Glomerular endothelial cell (primary cell): ENCODE data around the gene GPR146. TPM values are rescaled to one million over a fixed set of nuclear protein-coding genes. Genes with fewer than 3 reads are reported as not detected.

ENCODE experiments used
- DNase-seq: peaks from one replicate; pipeline ENCODE4 v3.0.0-alpha.2; 2011; ENCODE audit warnings: low read depth, low spot score; ENCODE audit errors: extremely low read depth
- total RNA-seq: library from RNA; depleted of rRNA; stranded (reverse); fragments of >200 nt; gene quantifications from 2 replicates; pipeline ENCODE4 v1.2.3, GENCODE V29; 2015

The GPR146 gene
- total RNA-seq, 1 donor from 2014 or later = 33.5 TPM

DNA sequence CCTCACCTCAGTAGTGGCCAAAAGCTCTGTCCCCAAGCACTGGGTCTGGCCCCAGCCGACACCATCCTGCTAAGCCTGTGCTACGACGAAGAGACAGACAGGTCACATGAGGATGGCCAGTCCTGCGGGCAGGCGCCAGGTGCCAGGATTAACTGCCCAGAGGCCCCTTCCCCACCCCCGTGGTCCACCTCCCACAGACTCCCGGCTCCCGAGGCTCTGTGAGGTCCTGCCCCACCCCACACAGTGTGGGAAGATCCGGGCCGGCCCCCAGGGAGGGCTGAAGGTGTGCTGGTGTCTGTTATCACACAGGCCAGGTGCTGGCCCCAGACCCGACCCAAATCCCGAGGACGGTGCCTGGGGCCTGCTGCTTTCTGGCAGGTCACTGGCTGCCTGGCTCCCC lies 34.1 kb upstream of the GPR146 start:
- no peak for DNase-seq

DNA sequence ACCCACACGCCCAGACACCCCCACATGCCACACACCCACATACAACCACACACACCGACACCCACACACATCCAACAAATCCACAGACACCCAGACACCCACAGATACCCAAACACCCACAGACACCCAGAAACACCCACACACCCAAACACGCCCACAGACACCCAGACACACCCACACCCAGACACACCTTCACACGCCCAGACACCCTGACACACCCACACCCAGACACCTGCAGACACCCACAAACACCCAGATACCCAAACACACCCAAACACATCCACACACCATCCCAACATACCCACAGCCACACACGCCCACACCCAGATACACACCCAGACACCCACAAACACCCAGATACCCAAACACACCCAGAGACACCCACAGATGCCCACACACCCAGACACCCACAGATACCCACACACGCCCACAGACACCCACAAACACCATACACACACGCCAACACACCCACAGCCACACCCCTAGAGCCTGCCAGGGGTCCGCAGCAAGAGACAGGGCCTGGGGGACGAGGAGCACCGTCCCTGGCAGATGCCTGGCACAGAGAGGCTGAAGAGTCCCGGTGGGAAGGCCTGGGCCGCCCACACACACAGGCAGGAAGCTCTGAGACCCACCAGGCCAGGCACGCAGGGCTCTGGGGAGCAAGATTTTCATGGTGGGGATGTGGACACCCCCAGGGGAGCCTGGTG lies 32.9 kb upstream of the GPR146 start:
- DNase-seq = no peak

DNA sequence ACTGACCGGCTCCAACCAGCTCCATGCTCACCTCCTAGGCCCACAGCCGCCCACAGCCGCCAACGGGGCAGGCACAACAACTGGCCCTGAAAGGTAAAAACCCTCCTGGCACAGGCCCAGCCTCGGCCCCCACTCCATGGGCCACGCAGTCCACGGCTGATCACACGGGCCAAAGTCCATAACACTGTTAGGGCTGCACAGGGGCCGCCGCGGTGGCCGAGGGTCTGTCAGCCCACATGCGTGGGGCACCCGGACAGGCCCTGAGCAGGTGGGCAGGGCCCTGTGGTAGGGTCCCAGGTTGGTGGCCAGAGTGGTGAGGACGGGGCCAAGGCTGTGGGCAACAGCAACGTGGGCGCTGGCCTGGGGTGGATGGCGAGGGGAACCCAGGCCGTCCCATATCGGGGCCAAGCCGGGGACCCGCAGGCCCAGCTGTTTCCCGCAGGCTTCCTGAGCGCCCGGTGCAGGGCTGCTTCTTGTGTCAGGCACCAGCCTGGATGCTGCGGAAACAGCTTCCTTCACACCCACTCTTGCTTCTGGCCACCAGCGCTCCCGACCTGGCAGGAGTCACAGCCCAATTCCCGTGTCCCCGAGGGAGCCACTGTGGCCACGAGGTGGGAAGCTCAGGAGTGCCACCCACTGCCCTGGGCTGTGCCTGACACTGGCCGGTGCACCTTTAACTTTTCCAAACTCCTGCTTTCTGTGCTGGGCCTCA lies 32.2 kb upstream of the GPR146 start:
- DNase-seq = no peak

DNA sequence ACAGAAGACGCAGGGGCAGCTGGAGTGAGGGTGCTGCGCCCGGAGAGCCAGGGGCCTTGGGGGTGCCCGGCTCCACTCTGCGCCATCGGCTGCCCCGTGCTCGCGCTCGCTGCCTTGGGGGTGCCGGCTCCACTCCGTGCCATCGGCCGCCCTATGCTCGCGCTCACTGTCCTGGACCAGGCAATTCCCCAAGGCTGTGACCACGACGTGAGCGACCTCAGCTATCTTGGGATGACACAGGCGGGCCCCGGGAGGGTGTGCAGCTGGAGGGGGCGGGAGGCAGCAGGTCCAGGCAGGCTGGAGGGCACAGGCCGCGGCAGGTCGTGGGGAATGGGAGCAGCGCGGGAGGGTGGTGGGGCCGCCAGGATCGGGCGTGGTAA lies 31.6 kb upstream of the GPR146 start:
- DNase-seq = no peak

DNA sequence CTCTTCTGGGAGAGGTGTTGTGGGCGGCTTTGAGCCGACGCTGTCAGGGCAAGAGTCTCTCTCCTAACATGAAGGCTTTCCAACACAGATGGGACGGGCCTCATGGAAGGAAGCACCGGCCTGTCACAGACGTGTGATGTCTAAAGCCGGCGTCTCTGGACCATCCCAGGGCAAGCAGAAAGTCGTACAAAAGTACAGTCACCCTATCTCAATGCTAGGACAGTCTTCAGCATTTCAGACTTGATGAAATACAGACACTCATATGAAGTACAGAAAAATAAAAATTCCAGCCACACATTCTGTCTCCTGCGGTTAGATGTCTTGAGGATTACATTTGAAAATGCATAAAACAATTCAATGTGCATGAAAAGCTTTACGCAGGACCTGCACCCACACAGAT lies 30.8 kb upstream of the GPR146 start:
- DNase-seq = no peak

DNA sequence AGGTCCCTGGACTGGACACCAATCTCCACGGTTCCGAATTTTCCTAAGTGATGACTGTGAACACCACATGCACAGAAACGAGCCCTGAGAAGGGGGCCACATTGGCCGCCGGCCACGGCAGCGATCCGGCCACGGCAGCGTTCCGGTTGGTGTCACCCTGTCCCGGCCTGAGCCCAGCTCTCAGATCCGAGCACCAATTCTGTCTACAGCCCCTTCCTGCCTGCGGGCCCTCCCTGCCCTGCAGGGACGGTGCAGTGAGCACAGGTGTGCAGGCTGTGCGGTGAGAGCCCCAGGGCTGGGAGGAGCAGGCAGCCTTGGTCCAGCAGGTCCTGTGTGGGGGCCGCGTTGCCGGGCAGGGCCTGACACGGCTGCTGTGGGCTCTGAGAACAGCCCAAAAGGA lies 29.7 kb upstream of the GPR146 start:
- no peak for DNase-seq

DNA sequence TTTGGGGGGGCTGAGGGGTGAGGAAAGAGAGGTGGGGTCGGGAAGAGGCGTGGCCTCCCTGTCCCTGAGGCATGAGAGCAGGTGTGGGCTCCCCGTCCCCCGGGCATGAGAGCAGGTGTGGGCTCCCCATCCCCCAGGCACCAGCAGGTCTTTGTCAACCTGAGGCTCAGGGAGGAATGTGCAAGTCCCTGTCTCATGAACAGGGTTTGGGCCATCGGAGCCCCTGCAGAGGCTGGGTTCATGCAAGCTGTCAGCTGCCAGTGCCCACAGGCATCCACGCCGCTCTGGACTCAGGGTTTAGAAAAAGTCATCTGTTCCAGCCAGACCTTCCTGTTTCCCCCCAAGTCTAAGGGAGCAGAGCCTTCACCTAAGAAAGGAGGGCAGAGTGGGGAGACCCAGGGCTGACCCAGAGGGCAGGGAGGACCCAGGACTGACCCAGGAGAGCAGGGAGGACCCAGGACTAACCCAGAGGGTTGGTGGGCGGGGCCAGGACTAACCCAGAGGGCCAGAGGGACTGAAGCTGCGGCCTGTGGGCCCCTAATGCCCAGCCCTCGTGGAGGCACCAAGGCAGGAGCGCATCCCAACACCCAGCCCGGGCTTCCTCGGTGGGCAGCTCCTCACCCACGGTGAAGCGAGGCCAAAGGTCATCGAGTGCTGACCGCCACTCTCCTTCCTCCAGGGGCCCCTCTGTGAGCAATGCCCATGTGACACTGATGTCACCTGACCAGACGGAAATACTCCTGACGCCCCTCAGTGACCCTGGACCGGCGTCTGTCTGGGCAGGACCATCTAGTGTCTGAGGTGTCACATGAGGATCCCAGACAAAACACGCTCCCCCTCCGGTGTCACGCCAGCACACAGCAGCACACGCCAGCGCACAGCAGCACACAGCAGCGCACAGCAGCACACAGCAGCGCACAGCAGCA lies 28.9 kb upstream of the GPR146 start:
- no peak for DNase-seq

DNA sequence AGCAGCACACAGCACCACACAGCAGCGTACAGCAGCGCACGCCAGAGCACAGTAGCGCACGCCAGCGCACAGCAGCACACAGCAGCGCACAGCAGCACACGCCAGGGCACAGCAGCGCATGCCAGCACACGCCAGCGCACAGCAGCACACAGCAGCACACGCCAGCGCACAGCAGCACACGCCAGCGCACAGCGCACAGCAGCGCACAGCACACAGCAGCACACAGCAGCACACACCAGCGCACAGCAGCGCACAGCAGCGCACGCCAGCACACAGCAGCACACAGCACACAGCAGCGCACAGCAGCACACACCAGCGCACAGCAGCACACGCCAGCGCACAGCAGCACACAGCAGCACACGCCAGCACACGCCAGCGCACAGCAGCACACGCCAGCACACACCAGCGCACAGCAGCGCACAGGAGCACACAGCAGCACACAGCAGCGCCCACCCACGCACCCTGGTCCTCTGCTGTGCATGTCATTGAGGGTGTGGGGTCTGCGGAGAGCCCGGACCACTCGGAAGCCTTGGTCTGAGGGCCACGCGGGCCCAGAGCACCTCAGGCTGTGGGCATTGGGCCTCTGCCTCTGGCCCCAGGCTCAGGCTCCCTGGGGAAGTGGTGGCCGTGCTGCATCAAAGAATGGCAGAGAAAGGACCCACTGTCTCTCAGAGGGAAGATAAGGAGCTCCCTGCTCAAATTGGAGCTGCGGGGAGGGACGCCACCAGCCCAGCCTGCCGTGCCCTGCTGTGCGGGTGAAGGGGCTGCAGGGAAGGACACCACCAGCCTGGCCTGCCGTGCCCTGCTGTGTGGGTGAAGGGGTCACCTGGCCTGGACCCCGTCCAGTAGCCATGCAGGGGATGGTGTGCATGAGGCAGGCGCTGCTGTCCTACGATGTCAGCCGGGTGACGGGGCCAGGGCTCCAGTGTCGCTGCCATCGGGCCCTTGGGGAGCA lies 27.5 kb upstream of the GPR146 start:
- no peak for DNase-seq

DNA sequence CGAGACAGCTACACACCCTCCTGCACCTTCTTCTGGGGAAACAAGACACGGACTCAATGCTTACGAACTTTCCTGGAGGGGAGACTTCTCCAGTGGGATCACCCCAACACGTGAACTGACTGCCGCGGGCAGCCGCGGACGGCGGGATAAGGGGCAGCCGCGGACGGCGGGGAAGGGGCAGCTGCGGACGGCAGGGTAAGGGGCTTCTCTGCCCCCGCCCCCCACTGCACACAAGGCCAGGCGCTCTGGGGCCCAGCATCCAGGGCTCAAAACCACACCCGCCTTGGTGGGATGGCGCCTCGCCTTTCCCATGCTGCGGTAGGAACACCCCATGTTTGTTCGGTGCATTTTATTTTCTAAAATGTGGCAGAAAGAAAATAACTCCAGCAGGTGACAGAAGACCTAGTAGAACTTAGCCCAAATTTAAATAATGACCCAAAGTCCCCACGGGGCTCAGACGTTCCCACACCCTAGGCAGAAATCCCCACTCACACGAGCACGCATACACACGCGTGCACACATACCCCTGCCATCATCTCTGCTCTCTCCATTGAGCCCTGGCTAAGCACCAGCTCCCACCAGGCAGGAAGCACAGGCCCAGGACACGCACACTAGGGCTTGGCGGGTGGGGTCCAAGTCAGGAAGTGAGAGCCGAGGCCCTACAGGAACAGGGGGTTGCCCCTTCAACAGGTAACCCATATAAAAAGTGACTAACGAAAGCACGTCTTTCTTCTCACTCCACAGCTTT lies 26.6 kb upstream of the GPR146 start:
- DNase-seq = no peak

DNA sequence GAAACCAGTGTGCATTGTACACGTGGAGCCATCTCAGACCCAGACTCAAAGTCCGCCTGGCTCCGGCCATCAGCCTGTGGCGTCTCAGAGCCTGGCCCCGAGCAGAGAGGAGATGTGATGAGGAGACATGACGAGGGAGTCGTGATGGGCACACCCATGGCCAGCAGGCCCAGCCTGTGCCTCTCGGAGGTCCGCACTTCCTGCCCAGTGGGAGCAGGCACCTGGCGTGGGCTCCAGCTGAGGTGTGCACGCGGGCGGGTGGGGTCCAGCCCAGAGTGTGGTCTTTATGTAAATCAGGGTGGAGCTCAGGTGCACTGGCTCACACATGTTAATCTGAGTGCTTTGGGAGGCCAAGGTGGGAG lies 26.0 kb upstream of the GPR146 start:
- DNase-seq = no peak

DNA sequence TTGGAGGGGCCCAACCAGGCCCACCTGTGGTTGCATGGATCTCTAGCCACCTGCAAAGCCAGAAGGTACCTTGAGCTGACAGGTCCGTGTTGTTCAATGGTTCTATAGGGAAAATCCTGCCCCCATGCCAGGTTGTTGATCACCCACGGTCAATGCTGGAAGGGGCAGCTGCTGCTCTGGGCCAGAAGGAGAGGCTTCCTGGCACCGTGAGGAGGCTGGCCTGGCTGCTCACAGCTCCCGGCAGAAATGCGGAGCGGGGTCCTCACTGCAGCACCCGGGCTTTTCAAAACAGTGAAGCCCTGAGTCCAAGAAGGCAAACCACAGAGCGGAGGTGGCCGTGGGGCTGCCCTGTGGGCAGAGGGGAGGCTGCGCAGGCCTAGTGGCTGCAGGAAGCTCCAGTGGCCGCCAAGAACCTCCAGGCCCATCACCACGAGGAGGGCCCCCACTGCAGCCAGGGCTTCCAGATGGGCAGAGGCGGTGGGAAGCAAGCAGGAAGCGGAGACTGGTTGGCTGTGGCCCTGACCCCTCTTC lies 25.0 kb upstream of the GPR146 start:
- no peak for DNase-seq

DNA sequence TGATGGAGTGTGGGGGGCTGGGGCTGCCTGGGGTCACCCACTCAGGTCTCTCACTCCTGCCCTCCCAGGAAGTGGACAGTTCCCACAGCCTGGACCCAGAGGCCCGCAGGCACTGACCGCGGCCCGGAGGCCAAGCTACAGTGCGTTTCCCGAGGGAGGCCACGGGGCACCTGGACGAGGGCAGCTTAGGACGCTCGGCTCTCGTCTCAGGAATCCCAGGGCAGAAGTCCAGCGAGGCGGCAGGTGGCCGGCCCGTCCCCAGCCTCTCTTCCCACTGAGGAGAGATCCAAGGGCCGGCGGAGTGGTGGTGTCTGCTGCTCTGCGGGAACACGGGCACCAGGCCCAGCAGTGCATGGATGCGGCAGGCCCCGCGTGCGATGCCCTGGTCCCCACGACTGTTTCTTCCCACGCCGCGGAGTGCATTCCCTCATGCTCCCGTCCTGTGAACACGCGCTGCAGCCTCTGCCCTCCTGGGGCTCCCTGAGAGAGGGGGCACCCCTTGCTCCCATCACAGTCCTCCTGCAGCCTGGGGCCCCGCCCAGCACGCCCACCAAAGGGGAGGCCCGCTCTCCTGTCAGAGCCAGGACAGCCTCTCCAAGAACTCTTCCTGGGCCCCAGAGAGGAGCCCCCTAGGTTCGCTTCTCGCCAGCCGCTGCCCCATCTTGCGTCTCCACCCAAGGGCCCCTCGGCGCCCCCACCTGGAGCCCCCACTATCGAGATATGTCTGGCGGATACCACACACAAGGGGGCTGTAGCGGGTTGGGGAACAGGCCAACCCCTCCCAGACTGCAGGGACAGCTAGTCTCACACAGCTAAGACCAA lies 24.3 kb upstream of the GPR146 start:
- DNase-seq = no peak

DNA sequence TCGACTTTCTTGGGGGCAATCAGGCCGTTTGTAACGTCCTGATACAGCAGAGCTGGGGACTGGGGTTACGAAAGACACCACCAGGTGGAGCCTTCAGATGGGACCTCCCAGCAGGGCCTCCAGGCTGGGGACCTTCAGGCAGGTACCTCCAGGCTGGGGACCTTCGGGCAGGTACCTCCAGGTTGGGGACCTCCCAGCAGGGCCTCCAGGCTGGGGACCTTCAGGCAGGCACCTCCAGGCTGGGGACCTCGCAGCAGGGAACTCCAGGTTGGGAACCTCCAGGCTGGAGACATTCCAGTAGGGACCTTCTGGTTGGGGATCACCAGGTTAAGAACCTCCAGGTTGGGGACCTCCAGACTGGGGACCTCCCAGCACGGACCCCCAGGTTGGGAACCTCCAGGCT lies 23.5 kb upstream of the GPR146 start:
- no peak for DNase-seq

DNA sequence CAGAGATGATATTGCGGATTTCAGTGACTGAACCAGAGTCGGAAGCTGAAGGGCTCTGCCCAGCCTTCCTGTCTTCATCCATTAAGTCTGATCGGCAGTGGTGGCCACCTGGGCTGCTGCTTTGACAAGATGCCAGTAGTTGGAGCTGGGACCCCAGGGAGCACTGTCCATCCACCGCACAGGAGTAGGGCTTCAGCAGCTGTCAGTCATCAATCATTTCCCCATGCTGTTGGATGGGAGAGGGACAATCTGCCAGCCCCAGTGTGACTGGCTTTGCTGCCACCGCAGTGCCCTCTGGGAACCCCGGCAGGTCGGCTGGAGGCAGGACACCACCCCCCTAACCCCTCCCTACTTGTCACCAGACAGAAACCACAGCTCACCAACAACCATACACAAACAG lies 23.0 kb upstream of the GPR146 start:
- DNase-seq = no peak

DNA sequence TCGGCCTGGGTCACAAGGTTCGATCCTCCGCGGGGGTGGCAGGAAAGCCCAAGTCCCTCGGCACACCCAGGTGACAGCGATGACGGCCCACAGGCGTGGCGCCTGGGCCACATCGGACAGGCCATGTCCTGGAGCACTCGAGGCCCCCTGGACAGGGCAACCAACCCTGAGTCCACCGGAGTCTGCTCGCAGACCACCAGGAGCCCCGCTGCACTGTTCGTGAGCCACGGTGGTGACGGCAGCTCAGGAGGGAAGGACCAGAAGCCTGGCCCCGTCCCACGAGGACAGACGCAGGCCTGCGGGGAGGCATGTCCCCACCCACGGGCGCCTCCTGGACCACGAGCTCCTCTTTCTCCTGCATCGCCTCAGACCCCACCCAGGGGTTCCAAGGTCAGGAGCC lies 22.4 kb upstream of the GPR146 start:
- DNase-seq = no peak

DNA sequence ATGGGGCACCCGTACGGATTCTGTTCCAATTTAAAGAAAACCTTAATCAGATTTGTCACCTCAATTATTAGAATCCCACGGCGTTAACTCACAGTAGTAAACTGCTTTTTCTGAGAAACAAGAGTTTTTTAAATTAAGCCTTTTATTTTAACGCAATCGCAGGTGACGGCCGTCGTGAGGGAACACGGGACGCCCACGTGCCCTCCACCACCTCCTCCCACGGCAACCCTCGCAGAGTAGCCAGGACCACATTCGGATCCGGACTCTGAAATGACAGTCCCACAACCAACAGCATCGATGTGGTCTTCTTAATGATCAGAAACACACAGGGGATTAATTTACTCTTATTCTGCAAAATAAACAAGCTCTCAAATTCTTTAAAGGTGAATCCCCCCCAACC lies 22.0 kb upstream of the GPR146 start:
- no peak for DNase-seq

DNA sequence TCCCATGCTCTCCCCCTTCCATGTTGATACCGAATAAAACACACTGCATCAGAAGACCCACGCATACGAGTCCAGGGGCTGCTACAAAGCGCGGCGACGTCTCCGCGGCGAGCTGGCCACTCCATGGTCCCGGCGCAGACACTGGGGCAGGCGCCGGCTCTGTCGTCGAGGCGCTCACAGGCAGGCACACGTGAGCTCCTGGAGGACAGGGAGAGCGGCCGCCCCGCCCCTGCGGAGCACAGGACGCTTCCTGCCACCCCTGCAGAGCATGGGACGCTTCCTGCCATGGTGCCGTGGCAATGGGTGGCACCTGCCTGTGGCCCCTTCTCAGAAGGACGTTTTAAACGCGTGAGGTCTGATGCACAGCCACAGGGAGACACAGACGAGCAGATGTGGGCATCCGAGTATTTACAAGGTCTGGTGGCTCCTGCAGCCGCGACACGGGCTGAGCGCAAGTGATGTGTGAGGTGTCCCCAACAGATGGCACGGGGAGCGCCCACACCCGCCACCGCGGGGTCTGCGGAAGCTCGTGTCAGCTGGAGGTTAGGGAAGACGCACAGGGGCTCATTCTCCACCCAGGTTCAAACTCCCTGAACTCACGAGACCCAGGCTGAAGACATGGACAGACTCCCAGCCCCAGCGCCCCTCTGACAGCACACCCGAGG lies 21.4 kb upstream of the GPR146 start:
- no peak for DNase-seq

DNA sequence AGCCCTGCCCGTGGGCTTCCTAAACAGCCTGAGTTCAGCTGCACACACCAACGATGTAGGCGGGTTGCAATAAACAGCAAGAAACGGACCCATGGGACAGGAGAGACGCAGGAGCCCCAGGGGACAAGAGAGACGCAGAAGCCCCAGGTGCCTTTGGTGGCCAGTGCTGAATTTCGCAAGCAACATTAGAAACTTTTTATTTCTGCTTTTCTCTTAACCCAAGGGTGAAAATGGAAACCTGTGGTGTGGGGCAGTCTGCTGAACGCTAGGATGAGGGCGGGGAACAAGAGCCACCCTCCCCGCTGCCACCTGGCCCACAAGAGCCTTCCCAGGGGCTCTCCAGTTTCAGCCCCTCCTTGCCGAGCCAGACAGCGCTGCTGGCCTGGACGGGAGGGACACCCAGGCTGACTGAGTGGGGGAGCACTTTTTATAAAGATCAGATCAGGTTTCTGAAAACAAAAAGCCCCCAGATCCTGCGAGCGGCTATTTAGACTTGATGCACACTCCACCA lies 20.0 kb upstream of the GPR146 start:
- DNase-seq = no peak
